ENCODE data around the gene IZUMO4.

Gene IZUMO4

GRCh38 chr19:2148482-2149135 is 51.9 kb downstream of the IZUMO4 start:
- DNase-seq (ENCODE audit: low read depth), result no peak
